ENCODE measurements around the gene CCL2.

The CCL2 gene

DNA sequence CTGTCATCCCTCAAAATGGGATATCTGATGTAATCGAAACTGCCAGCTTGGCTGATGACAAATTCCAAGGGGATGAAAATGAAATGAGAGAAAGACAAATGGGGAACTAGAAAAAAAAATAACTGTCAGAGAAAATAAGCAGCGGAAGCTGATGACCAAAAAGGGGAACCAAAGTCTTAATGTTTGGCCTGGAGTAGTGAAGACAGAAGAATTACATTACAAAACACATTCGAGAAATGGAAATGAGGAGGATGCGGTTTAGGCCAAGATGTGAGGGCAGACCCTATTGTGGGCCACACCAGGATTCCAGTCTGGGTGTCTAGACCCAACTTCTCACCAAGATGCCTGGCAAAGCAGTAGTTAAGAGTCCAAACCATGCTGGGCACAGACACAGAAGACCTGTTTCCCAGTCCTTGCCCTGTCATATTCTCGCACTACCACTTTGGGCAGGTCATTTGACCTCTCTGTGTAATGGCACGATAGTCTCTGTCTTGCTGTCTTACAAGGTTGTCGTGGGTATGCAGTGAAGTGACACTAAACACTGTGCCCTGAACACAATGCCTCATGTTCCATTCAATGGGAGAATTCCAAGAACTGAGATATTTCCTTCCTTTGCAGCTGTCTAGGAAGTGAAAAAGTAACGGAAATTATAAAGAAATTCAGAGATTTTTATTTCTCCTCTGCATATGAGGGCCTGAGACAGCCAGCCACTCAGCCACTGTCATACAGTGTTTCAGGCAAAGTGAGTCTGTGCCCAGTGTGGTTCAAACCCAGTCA, 12.3 kb upstream of the CCL2 start:
- DNase-seq = no peak

GRCh38 chr17:34243364-34244320, 11.4 kb upstream of the CCL2 start:
- no peak for DNase-seq

- DNase-seq = no peak
Measured at GRCh38 chr17:34245351-34245905, 9.7 kb upstream of the CCL2 start.

- no peak for DNase-seq
Measured at GRCh38 chr17:34246446-34246845, 8.6 kb upstream of the CCL2 start.

DNA sequence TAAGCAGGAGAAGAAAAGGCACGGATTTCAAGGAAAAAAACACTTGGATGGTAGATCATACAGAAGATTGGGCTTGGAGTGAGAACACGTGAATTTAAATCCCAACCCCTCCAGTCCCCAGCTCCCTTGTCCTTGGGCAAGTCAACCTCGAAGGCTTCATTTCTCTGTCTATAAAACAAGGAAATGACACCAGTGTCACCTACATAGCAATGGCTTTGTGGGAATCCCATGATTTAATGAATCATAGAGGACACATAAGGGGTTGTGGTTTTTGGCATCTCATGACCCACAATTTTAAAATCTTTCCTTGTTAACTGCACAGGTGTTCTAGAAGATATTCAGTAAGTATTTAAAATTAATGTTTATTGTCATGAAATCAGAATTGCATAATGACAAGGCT, 8.2 kb upstream of the CCL2 start:
- no peak for DNase-seq

GRCh38 chr17:34248511-34249024, 6.5 kb upstream of the CCL2 start:
- peak; percentile 80 for DNase-seq

- DNase-seq = no peak
Measured at GRCh38 chr17:34249061-34249460, 6.0 kb upstream of the CCL2 start.

DNA sequence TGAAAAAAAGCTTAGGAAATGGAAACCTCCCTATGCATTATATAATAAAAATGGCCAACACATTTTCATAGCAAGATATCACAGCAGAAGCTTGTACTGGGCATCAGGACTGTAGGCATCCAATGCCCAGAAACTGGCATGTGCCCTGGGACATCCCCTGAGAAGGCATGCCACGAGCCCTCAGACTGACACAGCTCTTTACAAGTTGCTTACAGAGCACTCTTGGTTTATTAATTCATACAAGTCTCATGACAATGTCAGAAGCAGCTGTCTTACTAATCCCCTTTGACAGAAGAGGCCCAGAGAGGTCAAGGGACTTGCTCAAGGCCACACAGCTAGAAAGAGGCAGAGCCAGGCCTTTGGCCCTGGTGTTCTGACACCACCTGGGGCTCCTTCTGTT, 5.6 kb upstream of the CCL2 start:
- no peak for DNase-seq

DNA sequence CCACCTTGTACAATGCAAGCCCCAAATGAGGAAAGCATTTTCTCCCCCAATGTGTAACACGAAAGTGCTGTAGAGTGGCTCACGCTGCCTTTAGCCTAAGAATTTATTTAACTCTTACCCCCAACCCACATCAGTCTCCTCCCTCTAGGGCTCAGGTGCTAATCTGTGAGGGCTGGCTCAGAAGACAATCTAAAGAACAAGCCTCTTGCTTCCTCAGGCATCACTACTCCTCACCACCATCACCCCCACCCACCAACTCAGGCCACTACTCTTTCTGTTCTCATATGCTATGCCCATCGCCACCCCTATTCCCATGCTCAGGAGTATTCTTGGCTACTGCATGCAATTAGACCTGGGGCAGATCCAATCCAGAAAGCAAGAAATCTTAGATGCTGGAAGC, 3.9 kb upstream of the CCL2 start:
- no peak for DNase-seq

GRCh38 chr17:34252095-34252443, 3.0 kb upstream of the CCL2 start:
- no peak for DNase-seq

GRCh38 chr17:34252444-34253138, 2.5 kb upstream of the CCL2 start:
- DNase-seq = peak; percentile 94

- DNase-seq = no peak
Measured at GRCh38 chr17:34253139-34253525, 2.0 kb upstream of the CCL2 start.

GRCh38 chr17:34254146-34254545, 939 bp upstream of the CCL2 start:
- DNase-seq = peak; percentile 94

DNA sequence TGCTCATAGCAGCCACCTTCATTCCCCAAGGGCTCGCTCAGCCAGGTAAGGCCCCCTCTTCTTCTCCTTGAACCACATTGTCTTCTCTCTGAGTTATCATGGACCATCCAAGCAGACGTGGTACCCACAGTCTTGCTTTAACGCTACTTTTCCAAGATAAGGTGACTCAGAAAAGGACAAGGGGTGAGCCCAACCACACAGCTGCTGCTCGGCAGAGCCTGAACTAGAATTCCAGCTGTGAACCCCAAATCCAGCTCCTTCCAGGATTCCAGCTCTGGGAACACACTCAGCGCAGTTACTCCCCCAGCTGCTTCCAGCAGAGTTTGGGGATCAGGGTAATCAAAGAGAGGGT, 272 bp downstream of the CCL2 start:
- peak; percentile 44 for DNase-seq

GRCh38 chr17:34255841-34256240, 756 bp downstream of the CCL2 start:
- no peak for DNase-seq

DNA sequence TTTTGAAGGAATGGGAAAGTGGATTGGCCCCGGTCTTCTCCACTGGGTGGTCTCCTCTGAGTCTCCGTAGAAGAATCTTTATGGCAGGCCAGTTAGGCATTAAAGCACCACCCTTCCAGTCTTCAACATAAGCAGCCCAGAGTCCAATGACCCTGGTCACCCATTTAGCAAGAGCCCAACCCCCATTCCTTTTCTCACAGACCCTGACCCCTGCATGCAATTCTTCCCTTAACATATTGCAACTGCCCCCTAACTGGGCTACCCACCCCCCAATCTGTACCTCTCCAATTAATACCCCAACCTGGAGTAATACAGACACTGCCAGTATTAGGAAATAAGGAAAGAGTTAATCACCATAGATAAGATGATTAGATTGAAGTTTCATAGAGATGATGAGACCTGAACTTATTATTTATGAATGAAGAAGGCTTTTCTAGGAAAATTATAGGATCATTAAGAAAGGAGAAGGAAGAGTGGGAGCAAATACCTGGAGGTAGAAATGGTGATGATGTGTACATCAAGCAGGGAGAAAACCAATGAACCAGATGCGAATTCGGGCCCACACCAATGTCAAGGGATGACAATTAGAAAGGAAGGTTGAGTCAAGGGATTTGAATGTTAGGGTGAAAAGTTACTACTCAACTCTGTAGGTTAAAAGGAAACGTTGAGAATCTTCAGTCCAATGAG, 2.4 kb downstream of the CCL2 start:
- no peak for DNase-seq

GRCh38 chr17:34257986-34258326, 2.9 kb downstream of the CCL2 start:
- DNase-seq = no peak

DNA sequence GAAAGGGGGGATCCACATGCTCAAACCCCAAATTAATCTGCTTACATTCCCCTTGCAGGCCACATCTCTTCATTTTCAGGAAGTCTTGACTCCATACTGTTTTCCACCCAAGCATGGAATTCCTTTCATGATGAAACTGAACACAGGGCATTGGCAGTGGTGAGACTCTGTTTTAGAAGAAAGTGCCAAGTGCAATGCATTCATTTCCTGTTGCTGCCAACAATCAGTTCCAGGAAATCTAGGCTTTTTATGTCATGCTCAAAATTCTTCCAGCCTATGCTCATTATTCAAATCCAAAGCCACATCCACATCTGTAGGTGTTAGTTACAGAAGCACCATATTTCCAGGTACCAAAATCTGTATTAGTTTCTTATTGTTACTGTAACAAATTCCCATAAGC, 4.1 kb downstream of the CCL2 start:
- peak; percentile 50 for DNase-seq

GRCh38 chr17:34260861-34261260, 5.8 kb downstream of the CCL2 start:
- DNase-seq = no peak

DNA sequence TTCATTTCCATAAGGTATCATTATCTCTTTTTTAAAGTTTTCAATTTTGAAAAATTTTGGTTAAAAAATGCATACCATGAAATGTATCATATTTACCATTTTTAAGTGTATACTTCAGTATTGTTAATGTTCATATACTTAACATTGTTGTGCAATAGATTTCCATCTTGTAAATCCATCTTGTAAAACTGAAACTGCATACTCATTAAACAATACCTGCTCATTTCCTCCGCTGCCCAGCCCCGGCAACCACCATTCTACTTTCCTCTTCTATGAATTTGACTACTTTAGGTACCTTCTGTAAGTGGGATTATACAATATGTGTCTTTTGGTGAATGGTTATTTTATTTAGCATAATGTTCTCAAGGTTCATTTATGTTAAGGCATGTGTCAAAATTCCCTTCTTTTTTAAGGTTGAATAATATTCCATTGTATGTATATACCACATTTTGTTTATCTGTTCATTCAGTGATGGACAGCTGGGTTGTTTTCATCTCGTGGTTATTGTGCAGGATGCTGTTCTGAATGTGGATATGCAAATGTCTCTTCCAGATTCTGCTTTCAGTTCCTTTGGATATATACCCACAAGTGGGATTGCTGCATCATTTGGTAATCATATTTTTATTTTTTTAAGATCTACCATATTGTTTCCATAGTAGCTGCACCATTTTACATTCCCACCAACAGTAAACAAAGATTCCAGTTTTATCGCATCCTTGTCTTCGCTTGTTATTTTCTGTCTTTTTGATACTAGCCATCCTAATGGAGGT, 6.7 kb downstream of the CCL2 start:
- DNase-seq = no peak

DNA sequence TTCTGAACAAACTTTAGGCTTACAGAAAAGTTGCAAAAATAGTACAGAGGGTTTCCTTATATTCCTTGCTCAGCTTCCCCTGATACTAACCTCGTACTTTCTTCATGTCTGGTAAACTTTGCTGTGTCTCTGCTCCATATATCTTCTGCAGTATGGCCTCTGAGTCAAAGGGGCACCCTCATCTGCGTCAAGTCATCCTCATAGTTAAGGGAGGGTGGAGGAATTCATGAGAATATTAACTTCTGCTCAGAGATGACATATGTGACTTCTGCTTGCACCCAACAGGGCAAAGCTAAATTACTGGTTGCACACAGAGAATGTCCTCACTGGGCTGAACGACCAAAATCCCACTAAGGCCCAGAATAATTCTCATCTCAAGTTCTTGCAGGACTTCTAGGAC, 10.6 kb downstream of the CCL2 start:
- no peak for DNase-seq

DNA sequence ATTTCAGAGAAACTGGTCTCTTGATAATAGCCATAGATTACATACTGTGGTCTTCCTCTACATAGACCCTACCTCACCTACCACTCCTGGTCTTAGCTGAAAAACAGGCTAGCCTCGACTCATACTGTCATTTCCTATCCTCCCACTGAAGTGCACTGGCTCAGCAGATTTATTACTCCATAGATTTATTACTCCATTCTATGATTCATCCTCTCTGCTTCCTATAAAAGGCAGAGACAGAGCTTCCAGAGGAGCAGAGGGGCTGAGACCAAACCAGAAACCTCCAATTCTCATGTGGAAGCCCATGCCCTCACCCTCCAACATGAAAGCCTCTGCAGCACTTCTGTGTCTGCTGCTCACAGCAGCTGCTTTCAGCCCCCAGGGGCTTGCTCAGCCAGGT, 14.9 kb downstream of the CCL2 start, which contains the start of gene CCL7:
CCL7 (plus strand) TSS at position 253 of the 400 bp plus-strand sequence; CDS start at position 323, 70 bp downstream.
- peak; percentile 57 for DNase-seq
